ENCODE measurements around the gene CDK5RAP2. TPM values are rescaled to one million over a fixed set of nuclear protein-coding genes. Genes with fewer than 3 reads are reported as not detected.

Gene CDK5RAP2
- total RNA-seq, 1 donor from 2014 or later, result 76.8 TPM

- peaks cover 7% of the 10 kb centered on the region for H3K36me3 Mint-ChIP-seq (ENCODE audit: insufficient read depth)
- no peaks in the 10 kb centered on the region for H3K9me3 Mint-ChIP-seq (ENCODE audit: low read depth)
- peaks cover 12% of the 10 kb centered on the region for H3K27me3 Mint-ChIP-seq
- no peak for TF ChIP-seq CTCF (IDR thresholded peaks at IDR 0.05; ENCODE audit: unreplicated experiment)
- H3K27ac Mint-ChIP-seq, result no peak overlapping the region
- no peak overlapping the region for H3K4me3 Mint-ChIP-seq (ENCODE audit: low read depth)
- DNase-seq (ENCODE audit: low spot score, unreplicated experiment), result no peak
- H3K4me1 Mint-ChIP-seq (ENCODE audit: low read depth), result no peaks in the 10 kb centered on the region
Measured at GRCh38 chr9:120375316-120375715, 204.7 kb downstream of the CDK5RAP2 start.

- Mint-ChIP-seq H3K4me3 (ENCODE audit: low read depth) (no peak overlapping the region), H3K36me3 (ENCODE audit: insufficient read depth) (peaks cover 7% of the 10 kb centered on the region), H3K9me3 (ENCODE audit: low read depth) (no peaks in the 10 kb centered on the region), H3K27ac (no peak overlapping the region), H3K27me3 (peaks cover 12% of the 10 kb centered on the region), H3K4me1 (ENCODE audit: low read depth) (no peaks in the 10 kb centered on the region)
- no peak for TF ChIP-seq CTCF (IDR thresholded peaks at IDR 0.05; ENCODE audit: unreplicated experiment)
- no peak for DNase-seq (ENCODE audit: low spot score, unreplicated experiment)
Measured at GRCh38 chr9:120374817-120375216, 205.2 kb downstream of the CDK5RAP2 start.

- peaks cover 7% of the 10 kb centered on the region for H3K36me3 Mint-ChIP-seq (ENCODE audit: insufficient read depth)
- TF ChIP-seq CTCF (IDR thresholded peaks at IDR 0.05; ENCODE audit: unreplicated experiment), result no peak
- no peak for DNase-seq (ENCODE audit: low spot score, unreplicated experiment)
- no peak overlapping the region for H3K27ac Mint-ChIP-seq
- H3K27me3 Mint-ChIP-seq, result peaks cover 12% of the 10 kb centered on the region
- no peaks in the 10 kb centered on the region for H3K4me1 Mint-ChIP-seq (ENCODE audit: low read depth)
- H3K9me3 Mint-ChIP-seq (ENCODE audit: low read depth), result no peaks in the 10 kb centered on the region
- H3K4me3 Mint-ChIP-seq (ENCODE audit: low read depth), result no peak overlapping the region
Measured at GRCh38 chr9:120374239-120374638, 205.7 kb downstream of the CDK5RAP2 start.

GRCh38 chr9:120372040-120372439 lies 207.9 kb downstream of the CDK5RAP2 start:
- peaks cover 4% of the 10 kb centered on the region for H3K36me3 Mint-ChIP-seq (ENCODE audit: insufficient read depth)
- H3K4me3 Mint-ChIP-seq (ENCODE audit: low read depth), result no peak overlapping the region
- no peak for DNase-seq (ENCODE audit: low spot score, unreplicated experiment)
- H3K27me3 Mint-ChIP-seq, result peaks cover 8% of the 10 kb centered on the region
- TF ChIP-seq CTCF (IDR thresholded peaks at IDR 0.05; ENCODE audit: unreplicated experiment), result no peak
- H3K27ac Mint-ChIP-seq, result no peak overlapping the region
- no peaks in the 10 kb centered on the region for H3K9me3 Mint-ChIP-seq (ENCODE audit: low read depth)
- no peaks in the 10 kb centered on the region for H3K4me1 Mint-ChIP-seq (ENCODE audit: low read depth)

GRCh38 chr9:120369608-120370220 lies 210.3 kb downstream of the CDK5RAP2 start:
- TF ChIP-seq CTCF (IDR thresholded peaks at IDR 0.05; ENCODE audit: unreplicated experiment), result no peak

More at GRCh38 chr9:120369608-120370220, 210.3 kb downstream of the CDK5RAP2 start:
- DNase-seq (ENCODE audit: low spot score, unreplicated experiment), result no peak
- Mint-ChIP-seq H3K27me3 (peaks cover 4% of the 10 kb centered on the region), H3K27ac (no peak overlapping the region), H3K36me3 (ENCODE audit: insufficient read depth) (no peaks in the 10 kb centered on the region), H3K9me3 (ENCODE audit: low read depth) (no peaks in the 10 kb centered on the region), H3K4me1 (ENCODE audit: low read depth) (peaks cover 4% of the 10 kb centered on the region), H3K4me3 (ENCODE audit: low read depth) (no peak overlapping the region)
